ENCODE results near the gene ALDH4A1. TPM values are rescaled to one million over a fixed set of nuclear protein-coding genes. Genes with fewer than 3 reads are reported as not detected.

The ALDH4A1 gene
- total RNA-seq, 2 donors from 2014 or later, result 4.4 to 5.7 TPM

DNA sequence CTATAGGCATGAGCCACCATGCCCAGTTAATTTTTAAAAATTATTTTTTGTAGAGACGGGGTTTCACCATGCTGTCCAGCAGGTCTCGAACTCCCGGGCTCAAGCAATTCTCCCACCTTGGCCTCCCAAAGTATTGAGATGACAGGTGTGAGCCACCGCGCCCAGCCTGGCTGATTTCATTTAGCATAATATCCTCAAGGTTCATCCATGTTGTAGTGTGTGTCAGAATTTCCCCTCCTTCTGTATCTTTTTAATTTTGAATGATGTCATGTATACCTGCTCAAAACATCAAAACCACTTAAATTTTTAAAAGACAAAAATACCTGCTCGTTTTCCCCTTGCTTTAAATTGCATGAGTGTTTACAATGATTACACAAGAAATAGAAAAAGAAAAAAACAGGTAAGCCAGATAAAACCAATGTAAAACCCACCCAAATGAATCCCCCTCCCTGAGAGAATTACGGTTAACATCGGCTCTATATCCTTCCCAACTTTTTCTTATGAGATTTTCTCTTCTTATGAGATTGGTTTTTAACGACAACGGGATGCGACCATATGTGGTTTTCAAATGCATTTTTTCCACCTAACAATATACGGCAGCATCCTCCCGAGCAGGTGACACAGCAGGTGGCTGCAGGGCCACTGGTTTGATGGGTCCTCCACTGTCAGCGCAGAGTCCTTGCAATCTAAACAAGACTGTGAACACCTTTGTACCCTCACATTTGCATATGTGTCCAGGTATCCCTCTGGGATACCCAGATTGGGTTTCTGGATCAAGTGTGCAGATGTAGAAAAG is 32.0 kb upstream of the ALDH4A1 start:
- peak overlapping the region in 1 of 2 donors; percentile 53 for H3K27ac Mint-ChIP-seq

DNA sequence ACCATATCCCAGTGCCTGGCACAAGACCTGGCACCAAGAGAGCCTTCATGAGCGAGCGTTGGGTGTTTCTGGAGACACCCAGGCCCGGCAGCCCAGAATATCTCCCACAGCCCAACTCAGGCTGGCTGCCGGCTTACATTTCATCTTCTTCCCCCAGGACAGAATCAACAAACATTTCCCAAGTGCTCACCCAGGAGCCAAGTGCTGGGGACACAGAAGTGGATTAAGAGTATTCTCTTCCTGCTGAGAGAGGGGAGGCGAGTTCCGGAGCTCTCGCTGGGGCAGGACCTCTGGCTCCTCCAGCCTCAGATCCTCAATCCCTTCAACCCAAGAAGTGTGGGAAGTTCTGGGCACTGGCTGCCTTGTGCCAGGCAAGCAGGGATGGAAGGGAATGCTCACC is 30.5 kb upstream of the ALDH4A1 start:
- no peak overlapping the region for H3K27ac Mint-ChIP-seq
- H3K4me3 Mint-ChIP-seq, result no peak overlapping the region
- no peak for DNase-seq (ENCODE audit: low spot score)
- H3K9me3 Mint-ChIP-seq, result no peaks in the 10 kb centered on the region
- H3K4me1 Mint-ChIP-seq (ENCODE audit: low read depth in 2 of 2), result peaks cover 31 to 55% of the 10 kb centered on the region in 2 donors
- H3K27me3 Mint-ChIP-seq, result no peaks in the 10 kb centered on the region
- H3K36me3 Mint-ChIP-seq, result no peaks in the 10 kb centered on the region
- ATAC-seq, result no peak

More for the DNA sequence above, 32.0 kb upstream of the ALDH4A1 start:
- ATAC-seq (no peak), DNase-seq (ENCODE audit: low spot score) (no peak)
- no peaks in the 10 kb centered on the region for H3K27me3 Mint-ChIP-seq
- peaks cover 26 to 53% of the 10 kb centered on the region in 2 donors for H3K4me1 Mint-ChIP-seq (ENCODE audit: low read depth in 2 of 2)
- H3K4me3 Mint-ChIP-seq, result no peak overlapping the region
- no peaks in the 10 kb centered on the region for H3K9me3 Mint-ChIP-seq
- H3K36me3 Mint-ChIP-seq, result no peaks in the 10 kb centered on the region

DNA sequence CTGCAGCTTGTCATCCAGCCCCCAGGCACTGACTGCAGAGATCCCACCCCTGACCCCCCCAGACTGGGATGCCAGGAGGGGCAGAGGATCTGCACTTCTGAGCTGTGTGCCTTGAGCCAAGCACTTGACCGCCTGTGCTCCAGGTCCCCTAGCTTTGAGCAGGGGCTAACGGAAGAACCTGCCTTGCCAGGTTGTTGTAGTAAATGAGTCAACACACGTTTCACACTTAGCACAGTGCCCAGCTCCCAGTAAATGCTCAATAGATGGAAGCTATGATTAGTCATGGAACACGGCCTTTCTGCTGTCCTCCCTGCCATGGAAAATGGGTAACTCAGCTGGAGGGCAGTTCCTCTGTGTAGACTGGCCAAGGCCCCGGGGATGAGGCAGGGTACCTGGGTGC is 30.0 kb upstream of the ALDH4A1 start:
- Mint-ChIP-seq H3K4me3 (no peak overlapping the region), H3K36me3 (no peaks in the 10 kb centered on the region), H3K27me3 (no peaks in the 10 kb centered on the region), H3K9me3 (no peaks in the 10 kb centered on the region), H3K27ac (peak overlapping the region; percentile 26 to 75), H3K4me1 (ENCODE audit: low read depth in 2 of 2) (peaks cover 36 to 59% of the 10 kb centered on the region in 2 donors)
- ATAC-seq (no peak), DNase-seq (ENCODE audit: low spot score) (no peak)

DNA sequence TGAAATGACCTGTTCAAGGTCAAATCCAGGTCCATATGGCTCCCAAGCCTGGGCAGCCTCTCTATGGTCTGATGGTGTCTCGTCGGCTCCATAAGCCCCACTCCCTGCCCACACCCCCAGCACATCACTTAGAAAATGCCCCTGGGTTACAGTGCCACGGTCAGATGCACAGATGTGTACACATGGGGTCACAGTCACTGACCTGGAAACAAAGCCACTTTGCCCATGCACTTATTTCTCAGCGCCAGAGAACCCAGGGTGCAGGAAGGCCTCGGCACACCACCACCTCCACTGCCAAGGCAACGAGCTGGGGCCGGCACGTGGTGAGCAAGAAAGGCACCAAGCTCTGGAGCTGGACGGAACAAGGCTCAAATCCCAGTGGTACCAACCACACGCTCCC is 29.4 kb upstream of the ALDH4A1 start:
- H3K4me1 Mint-ChIP-seq (ENCODE audit: low read depth in 2 of 2), result peaks cover 35 to 59% of the 10 kb centered on the region in 2 donors
- H3K9me3 Mint-ChIP-seq, result no peaks in the 10 kb centered on the region
- H3K4me3 Mint-ChIP-seq, result no peak overlapping the region
- no peaks in the 10 kb centered on the region for H3K36me3 Mint-ChIP-seq
- peak overlapping the region in 1 of 2 donors; percentile 75 for H3K27ac Mint-ChIP-seq
- H3K27me3 Mint-ChIP-seq, result no peaks in the 10 kb centered on the region
- ATAC-seq (no peak), DNase-seq (ENCODE audit: low spot score) (no peak)

DNA sequence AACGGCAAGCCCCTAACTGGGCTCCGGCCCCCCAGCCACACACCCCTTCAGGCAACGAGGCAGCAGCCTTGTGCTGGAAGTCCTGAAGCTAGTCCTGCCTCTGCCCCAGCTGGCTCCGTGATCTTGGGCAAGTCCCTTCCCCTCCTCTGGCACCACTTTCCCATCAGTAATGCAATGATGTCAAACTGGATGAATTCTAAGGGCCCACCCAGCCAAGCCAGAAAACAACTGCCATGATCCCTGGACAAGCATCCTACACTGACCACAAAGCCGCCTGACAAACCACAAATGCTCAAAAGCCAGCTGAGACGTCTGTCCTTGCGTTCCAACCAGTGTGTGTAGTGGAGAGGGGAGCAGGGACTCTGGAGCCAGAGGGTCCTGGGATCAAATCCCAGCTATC is 27.3 kb upstream of the ALDH4A1 start:
- Mint-ChIP-seq H3K4me3 (no peak overlapping the region), H3K27me3 (no peaks in the 10 kb centered on the region), H3K4me1 (ENCODE audit: low read depth in 2 of 2) (peaks cover 42 to 65% of the 10 kb centered on the region in 2 donors), H3K9me3 (no peaks in the 10 kb centered on the region), H3K36me3 (peaks cover 6% of the 10 kb centered on the region), H3K27ac (peak overlapping the region in 1 of 2 donors; percentile 75)
- DNase-seq (ENCODE audit: low spot score) (no peak), ATAC-seq (no peak)

DNA sequence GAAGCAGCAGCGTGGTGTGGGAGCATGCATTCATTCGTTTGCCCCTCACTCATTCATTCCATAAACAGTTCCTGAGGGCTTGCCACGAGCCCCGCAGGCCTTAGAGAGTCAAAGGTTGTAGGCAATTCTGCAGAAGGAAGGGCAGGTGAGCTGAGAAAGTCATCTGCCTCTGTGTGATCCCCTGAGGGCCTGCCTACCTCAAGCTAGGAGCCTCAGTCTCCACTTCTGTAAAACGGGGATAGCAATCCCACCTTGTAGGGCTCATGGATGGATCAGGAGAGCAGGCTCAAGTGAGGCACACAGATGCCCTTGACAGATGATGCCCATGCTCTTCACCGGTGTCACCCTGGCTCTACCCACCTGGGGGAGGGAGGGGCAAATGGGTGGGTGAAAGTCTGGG is 26.6 kb upstream of the ALDH4A1 start:
- Mint-ChIP-seq H3K27ac (peak overlapping the region; percentile 98 to 99), H3K4me3 (peak overlapping the region; percentile 8), H3K27me3 (no peaks in the 10 kb centered on the region), H3K9me3 (no peaks in the 10 kb centered on the region), H3K36me3 (peaks cover 6% of the 10 kb centered on the region), H3K4me1 (ENCODE audit: low read depth in 2 of 2) (peaks cover 42 to 62% of the 10 kb centered on the region in 2 donors)
- ATAC-seq, result no peak
- no peak for DNase-seq (ENCODE audit: low spot score)

DNA sequence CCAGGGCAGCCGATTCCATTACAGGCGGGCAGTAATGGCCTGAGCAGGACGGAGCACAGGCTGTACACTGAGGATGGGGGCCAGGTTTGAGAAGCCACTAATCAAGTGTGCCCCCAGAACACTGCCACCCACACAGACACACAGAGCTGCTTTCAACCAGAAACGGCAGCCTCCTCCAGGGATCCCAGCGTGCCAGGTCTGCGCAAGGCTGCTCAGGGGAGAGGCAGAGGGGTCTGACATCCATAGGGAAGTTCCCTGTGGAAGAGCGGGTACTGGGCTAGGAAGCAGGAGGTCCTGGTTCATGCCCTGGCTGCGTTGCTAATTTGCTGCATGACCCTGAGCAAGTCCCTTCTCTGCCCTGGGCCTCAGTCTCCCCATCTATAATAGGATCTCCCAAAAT is 26.1 kb upstream of the ALDH4A1 start:
- Mint-ChIP-seq H3K4me1 (ENCODE audit: low read depth in 2 of 2) (peaks cover 48 to 66% of the 10 kb centered on the region in 2 donors), H3K4me3 (peak overlapping the region; percentile 90), H3K27me3 (no peaks in the 10 kb centered on the region), H3K27ac (peak overlapping the region; percentile 98 to 99), H3K9me3 (no peaks in the 10 kb centered on the region), H3K36me3 (peaks cover 6% of the 10 kb centered on the region)
- DNase-seq (ENCODE audit: low spot score), result no peak
- ATAC-seq, result no peak

DNA sequence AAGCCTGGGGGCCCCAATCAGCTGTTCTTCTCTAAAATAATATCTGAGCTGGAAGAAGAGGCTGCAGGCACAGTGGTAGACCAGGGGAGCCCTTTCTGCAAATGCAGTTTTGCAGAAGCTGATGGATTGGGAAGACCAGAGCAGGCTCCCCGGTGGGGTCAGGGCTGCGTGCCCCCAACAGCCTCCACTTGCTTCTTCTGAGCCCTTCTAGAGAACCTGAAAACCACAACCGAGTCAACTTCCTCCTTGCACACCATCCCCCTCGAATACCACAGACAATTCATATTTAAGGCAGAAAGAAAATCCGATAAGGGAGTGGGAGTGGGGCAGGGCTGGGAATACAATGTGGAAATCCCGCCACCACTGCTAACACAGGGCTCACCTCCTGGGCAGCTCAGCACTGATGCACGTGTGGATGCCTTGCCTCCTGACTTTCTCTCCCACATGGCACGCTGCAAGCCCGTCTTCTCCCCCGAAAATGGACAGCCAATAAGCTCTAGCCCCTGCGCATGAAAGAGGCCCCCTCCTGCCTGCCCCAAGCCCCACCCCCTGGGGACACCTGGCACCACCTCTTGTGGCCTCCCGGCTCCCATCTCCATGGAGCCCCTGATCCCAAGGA is 25.4 kb upstream of the ALDH4A1 start:
- DNase-seq (ENCODE audit: low spot score), result no peak
- Mint-ChIP-seq H3K4me1 (ENCODE audit: low read depth in 2 of 2) (peaks cover 54 to 73% of the 10 kb centered on the region in 2 donors), H3K9me3 (no peaks in the 10 kb centered on the region), H3K27me3 (no peaks in the 10 kb centered on the region), H3K36me3 (peaks cover 6% of the 10 kb centered on the region), H3K4me3 (peak overlapping the region; percentile 90), H3K27ac (peak overlapping the region; percentile 98 to 99)
- peak in 1 of 2 donors; percentile 57 for ATAC-seq

DNA sequence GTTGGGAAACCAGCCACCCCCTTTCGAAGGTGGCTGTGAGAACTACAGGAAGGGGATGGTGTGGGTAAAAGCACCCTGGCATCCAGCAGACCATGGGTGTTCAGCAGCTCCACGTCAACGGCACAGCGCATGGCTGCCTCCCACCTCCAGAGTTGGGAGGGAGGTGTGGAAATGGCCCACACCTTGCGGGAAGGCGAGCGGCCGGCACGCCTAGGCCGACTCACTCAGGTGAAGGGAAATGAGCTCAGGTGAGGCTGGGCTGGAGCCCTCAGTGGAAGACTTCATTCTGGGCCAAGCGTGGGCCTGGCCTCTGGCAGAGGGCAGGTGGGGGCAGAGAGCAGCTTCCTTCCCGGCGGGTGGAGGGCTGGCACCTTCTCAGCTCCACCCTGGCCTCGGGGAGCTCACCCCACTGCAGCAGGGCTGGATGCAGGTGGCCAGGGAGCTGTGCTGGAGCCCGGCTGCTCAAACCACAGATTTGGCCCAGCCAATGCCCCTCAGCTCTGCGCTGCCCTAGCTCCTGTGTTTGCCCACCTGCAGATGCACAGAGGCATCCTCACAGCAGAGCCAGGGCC is 24.8 kb upstream of the ALDH4A1 start:
- Mint-ChIP-seq H3K4me1 (ENCODE audit: low read depth in 2 of 2) (peaks cover 52 to 68% of the 10 kb centered on the region in 2 donors), H3K36me3 (peaks cover 6% of the 10 kb centered on the region), H3K9me3 (no peaks in the 10 kb centered on the region), H3K27ac (peak overlapping the region; percentile 98 to 99), H3K4me3 (peak overlapping the region; percentile 90), H3K27me3 (no peaks in the 10 kb centered on the region)
- ATAC-seq, result peak; percentile 66 to 67
- no peak for DNase-seq (ENCODE audit: low spot score)

DNA sequence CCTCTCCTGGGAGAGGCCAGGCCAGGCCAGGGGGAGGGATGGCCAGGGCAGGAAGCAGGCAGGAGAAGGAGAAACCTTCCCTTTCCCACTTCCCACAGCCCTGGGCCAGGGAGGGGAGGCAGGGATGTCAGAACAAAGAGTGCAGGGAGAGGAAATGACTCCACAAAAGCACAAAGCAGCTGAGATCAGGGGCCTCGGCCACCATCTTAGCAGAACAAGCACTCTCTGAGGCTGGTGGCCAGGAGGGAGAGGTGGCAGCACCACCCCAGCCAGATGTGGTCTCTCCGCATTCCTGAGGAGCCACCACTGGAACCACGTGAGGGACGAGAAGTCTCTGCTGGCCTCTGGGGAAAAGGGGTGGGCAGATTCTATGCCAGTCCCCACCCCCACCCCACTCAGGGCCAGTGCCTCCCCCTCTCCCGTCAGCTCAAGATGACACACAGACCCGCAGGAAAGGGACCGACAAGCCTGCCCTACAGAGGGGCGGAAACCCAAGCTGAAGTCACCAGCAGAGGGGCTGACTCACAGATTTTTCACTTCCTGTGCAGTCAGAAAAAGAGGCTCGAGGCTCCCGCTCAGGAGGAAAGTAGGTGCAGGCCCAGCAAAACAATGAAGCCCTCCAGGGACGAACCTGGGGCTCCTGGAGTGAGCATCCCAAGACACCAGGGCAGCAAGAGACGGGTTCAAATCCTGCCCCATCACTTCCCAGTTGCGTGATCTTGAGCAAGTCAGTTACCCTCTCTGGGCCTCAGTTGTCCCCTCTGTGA is 24.1 kb upstream of the ALDH4A1 start:
- peaks cover 49 to 61% of the 10 kb centered on the region in 2 donors for H3K4me1 Mint-ChIP-seq (ENCODE audit: low read depth in 2 of 2)
- H3K27me3 Mint-ChIP-seq, result no peaks in the 10 kb centered on the region
- H3K36me3 Mint-ChIP-seq, result peaks cover 6% of the 10 kb centered on the region
- peak overlapping the region; percentile 90 for H3K4me3 Mint-ChIP-seq
- H3K27ac Mint-ChIP-seq, result peak overlapping the region; percentile 98 to 99
- H3K9me3 Mint-ChIP-seq, result no peaks in the 10 kb centered on the region
- ATAC-seq (peak; percentile 95), DNase-seq (ENCODE audit: low spot score) (peak; percentile 94)

DNA sequence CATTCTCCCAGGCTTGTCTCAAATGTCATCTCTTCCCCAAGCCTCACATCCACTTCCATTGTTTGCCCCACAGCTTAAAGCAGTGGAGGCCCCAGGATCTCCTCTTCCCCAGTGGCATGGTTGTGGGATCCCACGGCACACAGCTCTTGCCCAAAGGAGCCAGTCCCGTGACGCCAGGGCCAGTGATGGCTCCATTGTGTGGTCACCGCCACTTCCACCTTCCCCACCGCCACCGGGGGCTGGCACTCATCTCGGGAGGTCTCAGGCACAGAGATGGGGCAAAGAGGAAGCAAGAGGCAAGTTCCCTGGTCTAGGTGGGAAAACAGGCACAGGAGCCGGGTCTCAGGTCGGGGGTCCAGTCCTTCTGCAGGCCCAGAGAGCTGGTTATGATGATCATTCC is 22.9 kb upstream of the ALDH4A1 start:
- Mint-ChIP-seq H3K27me3 (no peaks in the 10 kb centered on the region), H3K9me3 (no peaks in the 10 kb centered on the region), H3K27ac (peak overlapping the region; percentile 98 to 99), H3K4me1 (ENCODE audit: low read depth in 2 of 2) (peaks cover 49 to 57% of the 10 kb centered on the region in 2 donors), H3K4me3 (peak overlapping the region; percentile 44), H3K36me3 (peaks cover 6% of the 10 kb centered on the region)
- DNase-seq (ENCODE audit: low spot score), result no peak
- ATAC-seq, result no peak

DNA sequence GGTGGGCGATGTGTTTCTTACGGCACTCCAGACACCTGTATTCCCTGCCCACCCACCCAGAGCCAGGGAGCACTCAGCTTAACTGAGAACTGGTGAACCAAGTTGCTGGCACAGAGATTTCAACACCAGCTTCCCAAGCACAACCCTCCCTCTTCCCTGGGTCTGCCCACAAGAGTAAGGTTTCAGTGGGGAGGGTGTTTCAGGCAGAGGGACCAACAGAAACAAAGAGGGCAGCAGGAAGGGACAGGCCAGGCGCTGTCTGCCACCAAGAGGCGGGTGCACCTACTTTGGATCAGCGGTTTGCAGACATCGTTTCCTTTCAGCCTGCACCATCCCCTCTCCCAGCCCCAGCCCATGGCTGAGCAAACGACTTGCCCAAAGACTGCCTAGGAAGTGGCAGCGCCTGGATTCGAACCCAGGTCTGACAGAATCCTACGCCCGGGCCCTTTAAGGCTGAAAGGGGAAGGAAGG is 21.9 kb upstream of the ALDH4A1 start:
- Mint-ChIP-seq H3K4me1 (ENCODE audit: low read depth in 2 of 2) (peaks cover 41 to 49% of the 10 kb centered on the region in 2 donors), H3K4me3 (no peak overlapping the region), H3K36me3 (peaks cover 6% of the 10 kb centered on the region), H3K27me3 (no peaks in the 10 kb centered on the region), H3K27ac (peak overlapping the region; percentile 98 to 99), H3K9me3 (no peaks in the 10 kb centered on the region)
- ATAC-seq (no peak), DNase-seq (ENCODE audit: low spot score) (no peak)

DNA sequence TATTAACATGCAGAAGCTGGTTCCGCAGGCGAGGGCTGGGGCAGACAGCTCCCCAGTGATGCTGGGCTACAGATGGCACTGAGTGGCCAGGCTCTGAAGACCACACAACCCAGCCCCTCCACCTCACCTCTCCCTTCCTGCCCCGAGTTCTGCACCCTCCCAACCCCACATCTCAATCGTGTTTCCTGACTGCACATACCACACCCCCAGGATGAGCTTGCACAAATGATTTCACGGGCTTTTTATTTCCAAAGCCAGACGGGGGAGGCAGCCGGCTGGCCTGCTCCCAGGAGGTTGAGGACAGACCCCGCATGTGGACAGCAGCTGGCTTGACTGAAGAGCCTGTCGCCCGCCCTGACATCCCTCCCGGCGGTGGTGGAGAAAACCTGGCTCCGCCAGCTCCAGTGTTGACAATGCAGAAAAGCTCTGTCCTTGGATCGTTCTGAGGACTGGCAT is 21.4 kb upstream of the ALDH4A1 start:
- Mint-ChIP-seq H3K4me1 (ENCODE audit: low read depth in 2 of 2) (peaks cover 41 to 46% of the 10 kb centered on the region in 2 donors), H3K27me3 (no peaks in the 10 kb centered on the region), H3K36me3 (peaks cover 6% of the 10 kb centered on the region), H3K9me3 (no peaks in the 10 kb centered on the region), H3K4me3 (peak overlapping the region; percentile 36), H3K27ac (peak overlapping the region; percentile 37 to 99)
- ATAC-seq (no peak), DNase-seq (ENCODE audit: low spot score) (no peak)
